ENCODE measurements around the gene CERKL. TPM values are rescaled to one million over a fixed set of nuclear protein-coding genes. Genes with fewer than 3 reads are reported as not detected.

CERKL gene
- total RNA-seq, 1 donor from 2014 or later, result 0.18 TPM

DNA sequence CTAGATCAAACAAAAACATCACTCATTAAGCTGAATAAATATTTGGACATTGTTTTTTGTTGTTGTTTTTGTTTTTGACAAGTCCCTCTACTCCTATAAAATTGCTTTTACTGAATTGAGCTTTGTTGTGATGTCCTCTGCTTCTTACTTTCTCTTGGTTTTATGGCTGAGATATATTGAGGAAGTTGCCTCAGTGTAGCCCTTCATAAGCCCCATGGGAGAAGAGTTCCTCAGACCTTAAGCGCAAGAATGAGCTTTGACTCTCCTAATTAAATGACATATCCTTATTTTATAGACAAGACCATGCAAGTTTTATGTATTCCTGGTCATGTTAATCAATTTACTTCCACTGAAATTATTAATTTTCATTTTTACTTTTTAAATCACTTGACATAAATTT, 54.9 kb downstream of the CERKL start:
- Mint-ChIP-seq H3K27me3 (peaks cover 9% of the 10 kb centered on the region), H3K4me3 (no peak overlapping the region), H3K4me1 (peaks cover 7% of the 10 kb centered on the region), H3K36me3 (ENCODE audit: low read depth) (no peaks in the 10 kb centered on the region), H3K27ac (no peak overlapping the region), H3K9me3 (peaks cover 9% of the 10 kb centered on the region)
- POLR2A ChIA-PET, result no interaction called here
- intact Hi-C loops (cut with micrococcal nuclease), result no loop called here
- CTCF ChIA-PET, result no interaction called here
- TF ChIP-seq, protein P1, sequence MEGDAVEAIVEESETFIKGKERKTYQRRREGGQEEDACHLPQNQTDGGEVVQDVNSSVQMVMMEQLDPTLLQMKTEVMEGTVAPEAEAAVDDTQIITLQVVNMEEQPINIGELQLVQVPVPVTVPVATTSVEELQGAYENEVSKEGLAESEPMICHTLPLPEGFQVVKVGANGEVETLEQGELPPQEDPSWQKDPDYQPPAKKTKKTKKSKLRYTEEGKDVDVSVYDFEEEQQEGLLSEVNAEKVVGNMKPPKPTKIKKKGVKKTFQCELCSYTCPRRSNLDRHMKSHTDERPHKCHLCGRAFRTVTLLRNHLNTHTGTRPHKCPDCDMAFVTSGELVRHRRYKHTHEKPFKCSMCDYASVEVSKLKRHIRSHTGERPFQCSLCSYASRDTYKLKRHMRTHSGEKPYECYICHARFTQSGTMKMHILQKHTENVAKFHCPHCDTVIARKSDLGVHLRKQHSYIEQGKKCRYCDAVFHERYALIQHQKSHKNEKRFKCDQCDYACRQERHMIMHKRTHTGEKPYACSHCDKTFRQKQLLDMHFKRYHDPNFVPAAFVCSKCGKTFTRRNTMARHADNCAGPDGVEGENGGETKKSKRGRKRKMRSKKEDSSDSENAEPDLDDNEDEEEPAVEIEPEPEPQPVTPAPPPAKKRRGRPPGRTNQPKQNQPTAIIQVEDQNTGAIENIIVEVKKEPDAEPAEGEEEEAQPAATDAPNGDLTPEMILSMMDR (IDR thresholded peaks at IDR 0.05), result no peak
- no peak for ATAC-seq (ENCODE audit: low read depth)
- DNase-seq, result no peak

GRCh38 chr2:181596556-181596955, 60.3 kb downstream of the CERKL start:
- Mint-ChIP-seq H3K36me3 (ENCODE audit: low read depth) (no peaks in the 10 kb centered on the region), H3K27me3 (peaks cover 3% of the 10 kb centered on the region), H3K27ac (no peak overlapping the region), H3K4me3 (no peak overlapping the region), H3K4me1 (peaks cover 1% of the 10 kb centered on the region), H3K9me3 (no peaks in the 10 kb centered on the region)
- TF ChIP-seq, protein P1 (IDR thresholded peaks at IDR 0.05), result no peak
- no peak for DNase-seq
- ChIA-PET POLR2A (no interaction called here), CTCF (no interaction called here)
- intact Hi-C loops (cut with micrococcal nuclease), result no loop called here
- no peak for ATAC-seq (ENCODE audit: low read depth)

DNA sequence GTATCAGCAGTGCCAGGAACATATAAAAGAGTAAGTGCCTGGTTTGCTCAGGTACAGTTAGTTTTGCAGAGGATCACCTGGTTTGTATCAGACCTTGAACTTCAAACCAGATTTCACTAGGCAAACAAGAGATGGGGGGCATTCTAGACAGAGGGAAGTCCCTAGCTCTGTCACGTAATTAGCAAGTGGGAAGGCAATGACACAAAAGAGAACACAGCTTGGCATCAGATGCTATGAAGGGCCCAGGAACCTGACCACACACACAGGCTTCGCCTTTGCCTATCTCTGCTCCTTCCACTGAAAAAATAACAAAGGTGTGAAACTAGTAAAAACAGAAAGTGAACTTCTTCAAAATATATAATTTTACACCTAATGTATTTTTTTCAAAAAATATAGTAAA, 62.6 kb downstream of the CERKL start:
- intact Hi-C loops (cut with micrococcal nuclease), result no loop called here
- no peak overlapping the region for H3K4me3 Mint-ChIP-seq
- POLR2A ChIA-PET, result no interaction called here
- CTCF ChIA-PET, result no interaction called here
- no peak overlapping the region for H3K27ac Mint-ChIP-seq
- no peak for DNase-seq
- no peaks in the 10 kb centered on the region for H3K9me3 Mint-ChIP-seq
- no peaks in the 10 kb centered on the region for H3K4me1 Mint-ChIP-seq
- ATAC-seq (ENCODE audit: low read depth), result no peak
- H3K27me3 Mint-ChIP-seq, result peaks cover 9% of the 10 kb centered on the region
- TF ChIP-seq, protein P1 (IDR thresholded peaks at IDR 0.05), result no peak
- H3K36me3 Mint-ChIP-seq (ENCODE audit: low read depth), result no peaks in the 10 kb centered on the region

DNA sequence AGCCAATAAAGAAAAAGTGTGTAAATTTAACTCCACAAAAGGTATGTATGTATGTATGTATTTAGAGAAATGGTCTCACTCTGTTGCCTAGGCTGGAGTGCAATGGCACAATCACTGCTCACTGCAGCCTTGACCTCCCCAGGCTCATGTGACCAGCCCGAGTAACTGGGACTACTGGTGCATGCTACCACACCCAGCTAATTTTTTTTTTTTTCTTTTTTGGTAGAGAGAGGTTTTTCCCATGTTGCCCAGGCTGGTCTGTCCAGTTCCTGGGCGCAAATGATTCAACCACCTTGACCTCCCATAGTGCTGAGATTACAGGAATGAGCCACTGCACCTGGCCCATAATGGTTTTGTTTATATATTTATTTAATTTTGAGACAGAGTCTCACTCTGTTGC, 67.1 kb downstream of the CERKL start:
- DNase-seq (no peak), ATAC-seq (ENCODE audit: low read depth) (no peak)
- H3K27me3 Mint-ChIP-seq, result peaks cover 7% of the 10 kb centered on the region
- no peaks in the 10 kb centered on the region for H3K9me3 Mint-ChIP-seq
- H3K36me3 Mint-ChIP-seq (ENCODE audit: low read depth), result no peaks in the 10 kb centered on the region
- intact Hi-C loops (cut with micrococcal nuclease), result no loop called here
- H3K27ac Mint-ChIP-seq, result no peak overlapping the region
- POLR2A ChIA-PET, result no interaction called here
- H3K4me3 Mint-ChIP-seq, result no peak overlapping the region
- H3K4me1 Mint-ChIP-seq, result peaks cover 17% of the 10 kb centered on the region
- CTCF ChIA-PET, result interaction anchor here (0.8 kb wide), 1 partner anchor 13 kb away, joined by 3 read pairs; no protein-coding TSS in a partner anchor
- TF ChIP-seq, protein P1 (IDR thresholded peaks at IDR 0.05), result no peak

GRCh38 chr2:181588546-181588945, 68.4 kb downstream of the CERKL start:
- Mint-ChIP-seq H3K27ac (no peak overlapping the region), H3K36me3 (ENCODE audit: low read depth) (no peaks in the 10 kb centered on the region), H3K4me3 (no peak overlapping the region), H3K27me3 (peaks cover 8% of the 10 kb centered on the region), H3K9me3 (no peaks in the 10 kb centered on the region), H3K4me1 (peaks cover 17% of the 10 kb centered on the region)
- DNase-seq (no peak), ATAC-seq (ENCODE audit: low read depth) (no peak)
- TF ChIP-seq, protein P1 (IDR thresholded peaks at IDR 0.05), result no peak
- CTCF ChIA-PET, result no interaction called here
- POLR2A ChIA-PET, result no interaction called here
- intact Hi-C loops (cut with micrococcal nuclease), result no loop called here
